ENCODE measurements around the gene MED12L. TPM values are rescaled to one million over a fixed set of nuclear protein-coding genes. Genes with fewer than 3 reads are reported as not detected.

The MED12L gene
- total RNA-seq, 1 experiment from 2014 or later = 3.0 TPM

DNA sequence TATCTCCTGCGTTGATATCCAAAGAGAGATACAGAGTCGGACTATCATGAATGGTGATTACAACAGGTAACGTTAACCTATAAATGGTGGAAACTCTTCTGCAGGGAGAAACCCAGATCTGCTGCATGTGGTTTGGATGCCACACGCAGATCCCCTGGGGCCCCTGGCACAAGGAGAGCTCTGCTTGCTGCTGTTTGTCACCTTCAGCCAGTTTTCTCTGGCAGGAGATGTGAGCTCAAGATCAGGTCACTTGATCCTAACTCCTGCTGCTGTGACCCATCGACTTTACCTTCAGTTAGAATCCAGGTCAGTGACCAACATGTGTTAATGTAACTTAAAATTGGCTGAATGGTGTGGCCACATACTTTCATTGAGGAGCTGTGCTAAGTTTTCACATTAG lies 141.4 kb downstream of the MED12L start:
- intact Hi-C loops (cut with micrococcal nuclease; ENCODE audit: unreplicated experiment) = loop anchor here (1.0 to 5.0 kb wide), 5 partner anchors 56 to 690 kb away; no protein-coding TSS in a partner anchor
- peaks cover 28% of the 10 kb centered on the region for H3K4me1 ChIP-seq (replicated peaks; ENCODE audit: insufficient read depth)
- ChIA-PET POLR2A (ENCODE audit: unreplicated experiment) (no interaction called here), CTCF (interaction anchor here (0.7 kb wide), 1 partner anchor 659 kb away, joined by 3 read pairs; no protein-coding TSS in a partner anchor)
- H3K27me3 ChIP-seq (ENCODE audit: insufficient read depth, low read depth) = no peaks in the 10 kb centered on the region
- no peaks in the 10 kb centered on the region for H4K20me1 ChIP-seq (ENCODE audit: insufficient read depth)
- no peak overlapping the region for H2AFZ ChIP-seq
- no peak overlapping the region for H3K4me3 ChIP-seq
- H3K9me3 ChIP-seq (ENCODE audit: insufficient read depth, low read depth) = peaks cover 2% of the 10 kb centered on the region; the same call in 1 of the 2 replicates
- H3K79me2 ChIP-seq (ENCODE audit: low read depth) = no peaks in the 10 kb centered on the region
- H3K9me2 ChIP-seq (ENCODE audit: insufficient read depth) = no peaks in the 10 kb centered on the region
- H3K36me3 ChIP-seq (ENCODE audit: low read depth) = no peaks in the 10 kb centered on the region
- no TSS peak for BruUV-seq (replicated peaks)
- no peak overlapping the region for H3K27ac ChIP-seq
- no peak for TF ChIP-seq EZH2 (IDR thresholded peaks at IDR 0.05; ENCODE audit: low read depth)
- TF ChIP-seq, protein P1, sequence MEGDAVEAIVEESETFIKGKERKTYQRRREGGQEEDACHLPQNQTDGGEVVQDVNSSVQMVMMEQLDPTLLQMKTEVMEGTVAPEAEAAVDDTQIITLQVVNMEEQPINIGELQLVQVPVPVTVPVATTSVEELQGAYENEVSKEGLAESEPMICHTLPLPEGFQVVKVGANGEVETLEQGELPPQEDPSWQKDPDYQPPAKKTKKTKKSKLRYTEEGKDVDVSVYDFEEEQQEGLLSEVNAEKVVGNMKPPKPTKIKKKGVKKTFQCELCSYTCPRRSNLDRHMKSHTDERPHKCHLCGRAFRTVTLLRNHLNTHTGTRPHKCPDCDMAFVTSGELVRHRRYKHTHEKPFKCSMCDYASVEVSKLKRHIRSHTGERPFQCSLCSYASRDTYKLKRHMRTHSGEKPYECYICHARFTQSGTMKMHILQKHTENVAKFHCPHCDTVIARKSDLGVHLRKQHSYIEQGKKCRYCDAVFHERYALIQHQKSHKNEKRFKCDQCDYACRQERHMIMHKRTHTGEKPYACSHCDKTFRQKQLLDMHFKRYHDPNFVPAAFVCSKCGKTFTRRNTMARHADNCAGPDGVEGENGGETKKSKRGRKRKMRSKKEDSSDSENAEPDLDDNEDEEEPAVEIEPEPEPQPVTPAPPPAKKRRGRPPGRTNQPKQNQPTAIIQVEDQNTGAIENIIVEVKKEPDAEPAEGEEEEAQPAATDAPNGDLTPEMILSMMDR (conservative IDR thresholded peaks at IDR 0.05) = no peak
- no peak for DNase-seq
- peaks cover 6% of the 10 kb centered on the region; the same call in 1 of the 2 replicates for H3F3A ChIP-seq (ENCODE audit: insufficient read depth, low read depth)
- no peak overlapping the region for H3K4me2 ChIP-seq

DNA sequence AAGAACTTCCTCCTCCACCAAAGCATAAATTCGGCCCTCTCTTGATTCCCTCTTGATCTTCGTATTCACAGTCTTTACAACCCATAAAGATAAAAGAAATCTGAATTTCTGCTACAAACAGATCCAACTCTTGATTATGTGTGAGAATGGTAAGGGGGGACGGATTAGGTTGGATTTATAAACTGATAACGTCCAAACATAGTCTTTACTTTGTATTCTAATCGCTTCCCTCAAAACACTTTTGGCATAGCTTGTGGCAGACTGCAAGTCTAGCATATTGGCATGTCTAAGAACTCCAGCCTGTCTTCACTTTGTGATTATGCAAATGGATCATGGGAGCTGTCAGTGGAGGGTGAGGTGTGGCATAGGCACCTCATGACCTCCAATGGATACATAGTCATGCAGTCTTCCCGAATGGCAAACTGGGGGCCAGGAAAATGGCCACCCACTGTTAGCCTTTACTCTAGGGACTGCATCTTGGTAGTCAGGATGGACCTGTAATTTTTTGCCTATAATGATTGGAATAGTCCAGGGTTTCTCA lies 141.9 kb downstream of the MED12L start:
- ChIA-PET CTCF (interaction anchor here (0.7 kb wide), 1 partner anchor 660 kb away, joined by 3 read pairs; no protein-coding TSS in a partner anchor), POLR2A (ENCODE audit: unreplicated experiment) (no interaction called here)
- Histone ChIP-seq H3K27ac (no peak overlapping the region), H3K27me3 (ENCODE audit: insufficient read depth, low read depth) (no peaks in the 10 kb centered on the region), H4K20me1 (ENCODE audit: insufficient read depth) (no peaks in the 10 kb centered on the region), H2AFZ (no peak overlapping the region), H3K4me3 (no peak overlapping the region), H3K4me2 (peak overlapping the region; percentile 51), H3K79me2 (ENCODE audit: low read depth) (no peaks in the 10 kb centered on the region), H3K9me2 (ENCODE audit: insufficient read depth) (no peaks in the 10 kb centered on the region), H3K9me3 (ENCODE audit: insufficient read depth, low read depth) (no peaks in the 10 kb centered on the region), H3K4me1 (replicated peaks; ENCODE audit: insufficient read depth) (peaks cover 28% of the 10 kb centered on the region), H3F3A (ENCODE audit: insufficient read depth, low read depth) (peaks cover 6% of the 10 kb centered on the region; the same call in 1 of the 2 replicates), H3K36me3 (ENCODE audit: low read depth) (no peaks in the 10 kb centered on the region)
- no peak for TF ChIP-seq EZH2 (IDR thresholded peaks at IDR 0.05; ENCODE audit: low read depth)
- TF ChIP-seq, protein P1 (conservative IDR thresholded peaks at IDR 0.05) = no peak
- peak in 1 of 2 experiments; percentile 5 for DNase-seq
- BruUV-seq (replicated peaks) = no TSS peak
- intact Hi-C loops (cut with micrococcal nuclease; ENCODE audit: unreplicated experiment) = loop anchor here (1.0 to 5.0 kb wide), 5 partner anchors 56 to 690 kb away; no protein-coding TSS in a partner anchor

DNA sequence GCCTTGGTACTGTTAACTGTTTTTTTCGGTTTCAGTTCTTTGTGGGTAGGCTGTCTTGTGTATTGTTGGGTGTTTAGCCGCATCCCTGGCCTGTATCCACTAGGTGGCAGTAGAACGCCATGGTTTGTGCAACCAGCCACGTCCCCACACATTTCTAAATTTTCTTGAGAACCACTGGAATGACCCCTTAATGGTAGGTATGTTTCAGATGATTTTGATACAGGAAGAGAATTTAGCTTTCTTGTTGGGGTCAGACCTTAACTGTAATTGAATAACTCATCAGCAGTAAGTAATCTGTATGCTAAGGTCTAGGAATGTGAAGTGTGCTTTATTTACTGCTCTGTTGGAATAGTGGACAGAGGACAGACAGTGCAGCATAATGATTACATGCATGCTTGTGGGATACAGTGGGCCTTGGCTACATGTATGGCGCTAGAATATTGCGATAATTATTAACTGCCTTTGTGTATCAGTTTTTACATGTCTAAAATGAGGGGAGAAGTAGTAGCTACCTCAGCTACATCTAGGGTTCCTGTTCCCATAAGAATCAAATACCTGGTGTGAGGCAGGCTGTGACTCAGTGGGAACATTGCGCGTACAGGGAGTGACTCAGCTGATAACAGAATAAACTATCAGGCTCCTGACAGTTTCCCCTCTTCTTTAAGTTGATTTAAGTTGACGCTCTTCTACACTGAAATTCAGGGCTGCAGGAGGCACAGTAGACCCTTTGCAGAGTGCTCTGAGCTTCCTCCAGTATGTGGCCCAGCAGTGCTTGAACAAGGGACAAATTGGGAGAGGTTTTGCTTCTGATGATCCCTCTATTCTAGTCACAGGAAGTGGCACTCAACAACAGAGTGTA lies 142.6 kb downstream of the MED12L start:
- CTCF ChIA-PET = interaction anchor here (0.6 to 1.3 kb wide), 5 partner anchors 52 to 100 kb away, joined by 3 to 8 read pairs (median 3); partner anchors contain the start of gene GPR87
- no peaks in the 10 kb centered on the region for H3K27me3 ChIP-seq (ENCODE audit: insufficient read depth, low read depth)
- POLR2A ChIA-PET (ENCODE audit: unreplicated experiment) = no interaction called here
- no peaks in the 10 kb centered on the region for H3K9me3 ChIP-seq (ENCODE audit: insufficient read depth, low read depth)
- H3K27ac ChIP-seq = peak overlapping the region; percentile 40
- no peak for TF ChIP-seq EZH2 (IDR thresholded peaks at IDR 0.05; ENCODE audit: low read depth)
- TF ChIP-seq, protein P1 (conservative IDR thresholded peaks at IDR 0.05) = peak; percentile 98
- H3K9me2 ChIP-seq (ENCODE audit: insufficient read depth) = no peaks in the 10 kb centered on the region
- intact Hi-C loops (cut with micrococcal nuclease; ENCODE audit: unreplicated experiment) = loop anchor here (1.0 to 5.0 kb wide), 6 partner anchors 55 to 1346 kb away; no protein-coding TSS in a partner anchor
- no TSS peak for BruUV-seq (replicated peaks)
- no peak overlapping the region for H3K4me3 ChIP-seq
- peak; percentile 68 to 75 for DNase-seq
- H3K4me1 ChIP-seq (replicated peaks; ENCODE audit: insufficient read depth) = peaks cover 28% of the 10 kb centered on the region
- H3K79me2 ChIP-seq (ENCODE audit: low read depth) = no peaks in the 10 kb centered on the region
- peak overlapping the region; percentile 51 for H3K4me2 ChIP-seq
- peaks cover 6% of the 10 kb centered on the region; the same call in 1 of the 2 replicates for H3F3A ChIP-seq (ENCODE audit: insufficient read depth, low read depth)
- H3K36me3 ChIP-seq (ENCODE audit: low read depth) = no peaks in the 10 kb centered on the region
- peak overlapping the region; percentile 42; the same call in 1 of the 2 replicates for H2AFZ ChIP-seq
- H4K20me1 ChIP-seq (ENCODE audit: insufficient read depth) = no peaks in the 10 kb centered on the region
